ENCODE data around the gene IL10. TPM values are rescaled to one million over a fixed set of nuclear protein-coding genes. Genes with fewer than 3 reads are reported as not detected.

IL10 gene
- total and polyA plus RNA-seq, 4 donors: 0.37 to 37.3 (median 2.9) TPM

- no peaks in the 10 kb centered on the region for H3K36me3 ChIP-seq (ENCODE audit: control insufficient read depth in 4 of 4, insufficient read depth in 4 of 4, low read length in 4 of 4)
- H3K4me1 ChIP-seq (ENCODE audit: control insufficient read depth in 5 of 5, insufficient read depth in 5 of 5, low read length in 5 of 5): peaks cover 0 to 3% (median 0%) of the 10 kb centered on the region in 5 donors
- H3K4me3 ChIP-seq: no peak overlapping the region
- no peak for TF ChIP-seq CTCF (IDR thresholded peaks at IDR 0.05; ENCODE audit: control extremely low read depth, extremely low read depth)
- no peak overlapping the region for H3K27ac ChIP-seq (ENCODE audit: low read depth in 1 of 2, low read length in 1 of 2)
- H3K9ac ChIP-seq (ENCODE audit: insufficient read depth in 1 of 2, low read length in 2 of 2): no peak overlapping the region
- no peak for DNase-seq
- peaks cover 0 to 5% (median 0%) of the 10 kb centered on the region in 3 donors for H3K27me3 ChIP-seq (ENCODE audit: control insufficient read depth in 3 of 3, insufficient read depth in 3 of 3, low read length in 2 of 3)
- ATAC-seq (ENCODE audit: insufficient read depth, low FRiP score): no peak
- WGBS, 2 donors: 85 to 87% methylated on average over 3 of the region's 3 CpGs
- no peaks in the 10 kb centered on the region for H3K9me3 ChIP-seq (ENCODE audit: control insufficient read depth in 4 of 4, insufficient read depth in 3 of 4, low read length in 3 of 4)
These were observed 19.2 kb downstream of the IL10 start for GRCh38 chr1:206753141-206753540.

GRCh38 chr1:206752481-206752880, 19.8 kb downstream of the IL10 start:
- no peak for ATAC-seq (ENCODE audit: insufficient read depth, low FRiP score)
- H3K36me3 ChIP-seq (ENCODE audit: control insufficient read depth in 4 of 4, insufficient read depth in 4 of 4, low read length in 4 of 4): no peaks in the 10 kb centered on the region
- DNase-seq: no peak
- no peaks in the 10 kb centered on the region for H3K9me3 ChIP-seq (ENCODE audit: control insufficient read depth in 4 of 4, insufficient read depth in 3 of 4, low read length in 3 of 4)
- TF ChIP-seq CTCF (IDR thresholded peaks at IDR 0.05; ENCODE audit: control extremely low read depth, extremely low read depth): no peak
- H3K4me3 ChIP-seq: no peak overlapping the region
- H3K27ac ChIP-seq (ENCODE audit: low read depth in 1 of 2, low read length in 1 of 2): no peak overlapping the region
- 82 to 84% methylated on average over 2 of the region's 2 CpGs for WGBS, 2 donors
- H3K9ac ChIP-seq (ENCODE audit: insufficient read depth in 1 of 2, low read length in 2 of 2): no peak overlapping the region
- peaks cover 0 to 3% (median 0%) of the 10 kb centered on the region in 5 donors for H3K4me1 ChIP-seq (ENCODE audit: control insufficient read depth in 5 of 5, insufficient read depth in 5 of 5, low read length in 5 of 5)
- H3K27me3 ChIP-seq (ENCODE audit: control insufficient read depth in 3 of 3, insufficient read depth in 3 of 3, low read length in 2 of 3): peaks cover 0 to 5% (median 0%) of the 10 kb centered on the region in 3 donors

GRCh38 chr1:206751891-206752290, 20.4 kb downstream of the IL10 start:
- 67 to 75% methylated on average over 5 of the region's 5 CpGs for WGBS, 2 donors
- DNase-seq (no peak), ATAC-seq (ENCODE audit: insufficient read depth, low FRiP score) (no peak)
- Histone ChIP-seq H3K9me3 (ENCODE audit: control insufficient read depth in 4 of 4, insufficient read depth in 3 of 4, low read length in 3 of 4) (no peaks in the 10 kb centered on the region), H3K4me1 (ENCODE audit: control insufficient read depth in 5 of 5, insufficient read depth in 5 of 5, low read length in 5 of 5) (peaks cover 0 to 3% (median 0%) of the 10 kb centered on the region in 5 donors), H3K9ac (ENCODE audit: insufficient read depth in 1 of 2, low read length in 2 of 2) (no peak overlapping the region), H3K27ac (ENCODE audit: low read depth in 1 of 2, low read length in 1 of 2) (no peak overlapping the region), H3K4me3 (no peak overlapping the region), H3K27me3 (ENCODE audit: control insufficient read depth in 3 of 3, insufficient read depth in 3 of 3, low read length in 2 of 3) (peaks cover 0 to 3% (median 0%) of the 10 kb centered on the region in 3 donors), H3K36me3 (ENCODE audit: control insufficient read depth in 4 of 4, insufficient read depth in 4 of 4, low read length in 4 of 4) (no peaks in the 10 kb centered on the region)
- TF ChIP-seq CTCF (IDR thresholded peaks at IDR 0.05; ENCODE audit: control extremely low read depth, extremely low read depth): no peak

All from lung (tissue), 12 donors.